GM23248 (cell line): Measurements from ENCODE around the gene SOX13.

Experiments used
- EZH2 ChIP-seq: fragments of 200-600 bp; sonication (generic); IDR thresholded peaks from 2 replicates; pipeline ENCODE4 v1.6.1; 2018; ENCODE audit warnings: antibody characterized with exemption, mild to moderate bottlenecking; ENCODE audit not compliant: insufficient read depth, poor library complexity, severe bottlenecking
- EZH2phosphoT487 ChIP-seq: fragments of 200-600 bp; sonication (generic); IDR thresholded peaks from 2 replicates; pipeline ENCODE4 v1.6.1; 2018; ENCODE audit warnings: antibody characterized with exemption, moderate library complexity, mild to moderate bottlenecking, low read depth; ENCODE audit not compliant: insufficient read depth

DNA sequence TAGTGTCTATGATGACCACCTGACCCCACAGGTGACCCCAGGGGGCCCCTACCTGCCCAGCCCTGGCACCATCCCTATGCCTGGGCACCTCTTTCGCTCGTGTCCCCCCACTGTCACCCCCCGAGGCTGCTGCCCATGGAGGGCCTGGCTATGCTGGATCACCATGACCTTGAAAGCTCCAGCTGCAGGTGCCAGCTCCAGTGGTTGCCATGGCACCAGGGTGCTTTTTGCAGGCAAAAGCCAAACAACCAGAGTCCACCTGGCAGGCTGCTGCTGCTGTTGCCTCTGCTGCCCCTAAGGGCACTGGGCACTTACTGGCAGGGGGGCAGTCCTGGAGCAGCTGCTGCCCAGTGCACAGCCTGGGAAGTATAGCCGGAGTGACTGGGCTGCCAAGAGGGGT, 57.3 kb downstream of the SOX13 start:
- TF ChIP-seq EZH2: no peak
- no peak for TF ChIP-seq EZH2phosphoT487
